Gastrocnemius medialis (tissue), 4 donors: ENCODE results near the gene SLC22A12. TPM values are rescaled to one million over a fixed set of nuclear protein-coding genes. Genes with fewer than 3 reads are reported as not detected.

ENCODE experiments used
- ATAC-seq, 2 donors: fragments of 150-250 bp; one replicate each; pipeline ENCODE4 v1.9.1; 2016
- DNase-seq, 2 donors: peaks; one replicate each; pipeline ENCODE4 v3.0.0-alpha.2; 2019
- H3K27ac ChIP-seq, 4 donors: fragments of 200-600 bp; sonication (generic); 1 replicate in 1 of 4; 2 replicates in 3 of 4; pipeline ENCODE4 v1.5.1; 2016 to 2018; ENCODE audit warnings: mild to moderate bottlenecking in 2 of 4, moderate library complexity in 1 of 4
- H3K27me3 ChIP-seq, 3 donors: fragments of 200-600 bp; sonication (generic) in 2 of 3; 1 replicate in 1 of 3; 2 replicates in 2 of 3; pipeline versions ENCODE4 v1.5.1 to v1.6.0; 2016 to 2019; ENCODE audit warnings: mild to moderate bottlenecking in 1 of 3, moderate library complexity in 1 of 3
- H3K36me3 ChIP-seq, 2 donors: fragments of 200-600 bp; sonication (generic) in 1 of 2; one replicate each; pipeline ENCODE4 v1.5.1; 2017 to 2018
- H3K4me1 ChIP-seq, 2 donors: fragments of 200-600 bp; sonication (generic) in 1 of 2; one replicate each; pipeline ENCODE4 v1.5.1; 2016 to 2017; ENCODE audit warnings: mild to moderate bottlenecking in 2 of 2
- H3K4me3 ChIP-seq, 4 donors: fragments of 200-600 bp; sonication (generic) in 3 of 4; 1 replicate in 1 of 4; 2 replicates in 3 of 4; pipeline ENCODE4 v1.5.1; 2016 to 2019; ENCODE audit warnings: mild to moderate bottlenecking in 2 of 4
- H3K9me3 ChIP-seq, 3 donors: fragments of 200-600 bp; sonication (generic) in 2 of 3; 1 replicate in 1 of 3; 2 replicates in 2 of 3; pipeline ENCODE4 v1.5.1; 2016 to 2019
- POLR2A ChIP-seq, 2 donors: fragments of 450-650 bp; IDR thresholded peaks; one replicate each; pipeline ENCODE4 v1.6.1; 2017; ENCODE audit warnings: antibody characterized with exemption in 2 of 2, mild to moderate bottlenecking in 2 of 2, moderate library complexity in 2 of 2
- in situ Hi-C, 4 donors: fragments of 200-750 bp; cut with MboI; loops; one replicate each; pipeline versions ENCODE4 v1.15.0 to v1.8.0; 2017; ENCODE audit warnings: low sequenced_read_pairs in 4 of 4
- intact Hi-C: fragments of 100-400 bp; cut with DNase I; formaldehyde crosslinking; loops from one replicate; pipeline ENCODE4 v1.15.1; 2023; ENCODE audit warnings: low total_unique reads
- total RNA-seq, 4 donors: library from RNA; depleted of rRNA; stranded (reverse); fragments of >200 nt; gene quantifications; one replicate each; pipeline versions ENCODE4 v1.1.0 to v1.2.3, GENCODE V29; 2016
- TF ChIP-seq, protein P1 (sequence below), 5 experiments: fragments of 450-650 bp in 3 of 5; fragments of 200-600 bp in 2 of 5; sonication (generic) in 2 of 5; IDR thresholded peaks in 4 of 5; conservative IDR thresholded peaks in 1 of 5; 1 replicate in 4 of 5; 2 replicates in 1 of 5; pipeline ENCODE4 v1.5.1; 2016 to 2019; ENCODE audit warnings: antibody characterized with exemption in 5 of 5, mild to moderate bottlenecking in 3 of 5, moderate library complexity in 3 of 5

SLC22A12 gene
- total RNA-seq, 4 donors from 2014 or later: not detected

DNA sequence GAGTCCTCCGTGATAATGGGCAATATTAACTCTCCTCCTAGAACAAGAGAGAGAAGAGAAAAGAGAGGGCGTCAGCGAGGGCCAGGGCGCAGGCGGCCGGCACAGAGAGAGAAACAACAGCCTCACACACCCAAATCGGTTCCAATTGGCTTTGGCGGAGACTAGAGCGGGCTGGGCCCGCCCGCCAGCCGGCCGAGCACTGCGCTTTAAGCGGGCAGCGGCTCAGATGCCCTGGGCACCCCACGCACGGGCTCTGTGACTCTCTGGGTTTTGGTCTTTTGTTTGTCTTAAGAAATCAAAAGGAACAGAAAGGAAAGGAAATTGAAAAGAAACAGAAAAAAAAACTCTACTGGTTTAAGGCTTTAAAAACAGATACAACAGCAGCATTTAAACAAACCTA is 17.0 kb downstream of the SLC22A12 start:
- peak in 1 of 2 donors; percentile 33 for ATAC-seq
- Histone ChIP-seq H3K9me3 (no peaks in the 10 kb centered on the region), H3K27ac (no peak overlapping the region), H3K4me3 (no peak overlapping the region), H3K27me3 (peaks cover 2 to 5% (median 3%) of the 10 kb centered on the region in 3 donors), H3K36me3 (no peaks in the 10 kb centered on the region), H3K4me1 (no peaks in the 10 kb centered on the region)
- TF ChIP-seq POLR2A (IDR thresholded peaks at IDR 0.05): no peak
- TF ChIP-seq, protein P1, sequence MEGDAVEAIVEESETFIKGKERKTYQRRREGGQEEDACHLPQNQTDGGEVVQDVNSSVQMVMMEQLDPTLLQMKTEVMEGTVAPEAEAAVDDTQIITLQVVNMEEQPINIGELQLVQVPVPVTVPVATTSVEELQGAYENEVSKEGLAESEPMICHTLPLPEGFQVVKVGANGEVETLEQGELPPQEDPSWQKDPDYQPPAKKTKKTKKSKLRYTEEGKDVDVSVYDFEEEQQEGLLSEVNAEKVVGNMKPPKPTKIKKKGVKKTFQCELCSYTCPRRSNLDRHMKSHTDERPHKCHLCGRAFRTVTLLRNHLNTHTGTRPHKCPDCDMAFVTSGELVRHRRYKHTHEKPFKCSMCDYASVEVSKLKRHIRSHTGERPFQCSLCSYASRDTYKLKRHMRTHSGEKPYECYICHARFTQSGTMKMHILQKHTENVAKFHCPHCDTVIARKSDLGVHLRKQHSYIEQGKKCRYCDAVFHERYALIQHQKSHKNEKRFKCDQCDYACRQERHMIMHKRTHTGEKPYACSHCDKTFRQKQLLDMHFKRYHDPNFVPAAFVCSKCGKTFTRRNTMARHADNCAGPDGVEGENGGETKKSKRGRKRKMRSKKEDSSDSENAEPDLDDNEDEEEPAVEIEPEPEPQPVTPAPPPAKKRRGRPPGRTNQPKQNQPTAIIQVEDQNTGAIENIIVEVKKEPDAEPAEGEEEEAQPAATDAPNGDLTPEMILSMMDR (IDR thresholded peaks at IDR 0.05 in 4 of 5, conservative IDR thresholded peaks at IDR 0.05 in 1 of 5): no peak
- intact Hi-C loops: no loop called here
- in situ Hi-C loops: no loop called here
- no peak for DNase-seq

DNA sequence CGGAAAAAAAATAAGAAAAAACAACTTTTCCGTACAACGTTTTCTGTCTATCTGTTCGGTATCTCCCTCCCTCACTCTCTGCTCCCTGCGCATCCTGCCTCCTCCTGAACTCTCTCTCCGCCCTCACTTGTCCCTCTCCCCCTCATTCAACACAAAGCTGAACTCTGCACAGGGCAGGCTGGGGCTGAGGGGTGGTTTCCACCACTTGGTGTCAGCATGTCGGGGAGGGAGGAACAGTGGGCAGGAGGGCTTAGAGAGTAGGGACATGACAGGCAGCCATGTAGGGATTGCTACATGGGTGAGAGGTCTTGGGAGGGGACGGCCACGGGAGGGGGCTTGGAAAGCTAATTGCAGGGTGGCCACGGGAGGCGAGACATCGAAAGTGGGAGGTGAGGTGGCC is 17.6 kb downstream of the SLC22A12 start:
- Histone ChIP-seq H3K4me1 (no peaks in the 10 kb centered on the region), H3K9me3 (no peaks in the 10 kb centered on the region), H3K36me3 (no peaks in the 10 kb centered on the region), H3K4me3 (no peak overlapping the region), H3K27ac (no peak overlapping the region), H3K27me3 (peaks cover 2 to 5% (median 3%) of the 10 kb centered on the region in 3 donors)
- DNase-seq (no peak), ATAC-seq (no peak)
- in situ Hi-C loops (no loop called here), intact Hi-C loops (no loop called here)
- no peak for TF ChIP-seq POLR2A (IDR thresholded peaks at IDR 0.05)
- TF ChIP-seq, protein P1 (IDR thresholded peaks at IDR 0.05 in 4 of 5, conservative IDR thresholded peaks at IDR 0.05 in 1 of 5): no peak

DNA sequence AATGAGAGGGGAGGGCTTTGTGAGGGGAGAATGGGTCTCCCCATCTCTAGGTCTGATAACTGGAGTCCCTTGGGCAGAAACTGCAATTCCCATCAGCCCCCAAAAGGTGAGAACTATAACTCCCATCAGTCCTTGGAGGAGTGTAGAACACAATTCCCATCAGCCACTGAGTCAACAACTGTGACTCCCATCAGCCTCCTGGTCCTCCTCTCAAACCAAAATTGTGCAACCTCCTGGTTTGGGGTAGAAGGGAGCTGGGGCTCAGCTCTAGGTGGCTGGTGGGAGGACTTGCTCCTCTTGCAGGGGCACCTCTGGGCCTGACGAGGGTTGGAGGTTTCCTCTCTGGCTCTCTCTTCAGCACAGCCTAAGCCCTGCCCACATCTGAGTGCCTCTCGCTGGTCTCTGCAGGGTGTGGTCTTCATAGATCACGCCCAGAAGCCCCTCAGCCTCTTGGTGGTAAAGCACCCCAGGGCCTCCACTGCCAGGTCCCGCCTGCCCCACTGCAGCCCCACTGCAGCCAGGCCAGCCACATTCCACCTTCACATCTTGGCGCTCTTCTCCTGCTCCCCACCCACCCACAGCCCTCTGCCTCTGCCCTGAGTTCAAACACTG is 18.5 kb downstream of the SLC22A12 start:
- Histone ChIP-seq H3K4me3 (no peak overlapping the region), H3K9me3 (no peaks in the 10 kb centered on the region), H3K4me1 (no peaks in the 10 kb centered on the region), H3K27me3 (peaks cover 1 to 5% (median 3%) of the 10 kb centered on the region in 3 donors), H3K36me3 (no peaks in the 10 kb centered on the region), H3K27ac (no peak overlapping the region)
- DNase-seq (no peak), ATAC-seq (peak in 1 of 2 donors; percentile 46)
- in situ Hi-C loops: no loop called here
- no peak for TF ChIP-seq POLR2A (IDR thresholded peaks at IDR 0.05)
- TF ChIP-seq, protein P1 (IDR thresholded peaks at IDR 0.05 in 4 of 5, conservative IDR thresholded peaks at IDR 0.05 in 1 of 5): no peak
- intact Hi-C loops: no loop called here

DNA sequence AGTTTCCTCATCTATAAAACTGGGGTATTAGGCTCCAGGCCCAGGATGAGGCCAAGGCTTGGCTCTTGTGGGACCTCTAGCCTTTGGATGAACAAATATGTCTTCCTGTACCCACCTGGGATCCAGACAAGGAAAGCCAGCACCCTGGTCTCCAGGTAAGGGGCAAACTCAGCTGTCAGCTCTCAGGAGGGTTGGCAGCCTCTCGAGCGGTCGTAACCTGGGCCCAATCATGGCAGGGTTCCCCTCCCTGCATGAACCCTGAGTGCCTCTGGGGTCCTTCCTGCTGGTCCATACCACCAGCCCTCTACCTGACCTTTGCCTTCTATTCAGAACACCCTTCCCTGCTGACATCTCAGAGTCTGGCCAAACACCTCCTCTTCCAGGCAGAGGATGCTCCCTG is 19.6 kb downstream of the SLC22A12 start:
- H3K9me3 ChIP-seq: no peaks in the 10 kb centered on the region
- intact Hi-C loops (no loop called here), in situ Hi-C loops (no loop called here)
- no peaks in the 10 kb centered on the region for H3K4me1 ChIP-seq
- DNase-seq (no peak), ATAC-seq (no peak)
- no peaks in the 10 kb centered on the region for H3K36me3 ChIP-seq
- no peak overlapping the region for H3K27ac ChIP-seq
- peaks cover 0 to 5% (median 3%) of the 10 kb centered on the region in 3 donors for H3K27me3 ChIP-seq
- no peak for TF ChIP-seq POLR2A (IDR thresholded peaks at IDR 0.05)
- TF ChIP-seq, protein P1 (IDR thresholded peaks at IDR 0.05 in 4 of 5, conservative IDR thresholded peaks at IDR 0.05 in 1 of 5): no peak
- no peak overlapping the region for H3K4me3 ChIP-seq

DNA sequence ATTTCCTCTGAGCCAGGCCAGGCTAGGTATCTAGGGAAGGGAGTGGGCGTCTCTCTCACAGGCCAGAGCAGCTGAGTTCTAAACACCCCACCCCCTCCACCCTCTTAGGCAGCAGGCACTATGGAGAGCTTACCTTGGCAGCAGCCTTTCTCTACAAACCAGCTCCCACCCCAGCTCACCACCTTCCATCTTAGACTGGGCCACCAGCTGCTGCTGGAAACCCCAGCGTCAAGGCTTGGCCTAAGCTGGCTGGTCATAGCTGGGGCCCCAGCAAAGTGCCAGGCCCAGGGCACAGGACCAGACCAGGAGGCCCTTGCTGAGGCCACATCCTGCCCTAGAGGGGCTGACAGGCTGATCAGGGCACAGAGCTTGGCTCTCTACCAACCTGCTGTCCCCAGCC is 20.2 kb downstream of the SLC22A12 start:
- in situ Hi-C loops (no loop called here), intact Hi-C loops (no loop called here)
- no peak overlapping the region for H3K27ac ChIP-seq
- TF ChIP-seq, protein P1 (IDR thresholded peaks at IDR 0.05 in 4 of 5, conservative IDR thresholded peaks at IDR 0.05 in 1 of 5): no peak
- no peak for TF ChIP-seq POLR2A (IDR thresholded peaks at IDR 0.05)
- H3K36me3 ChIP-seq: no peaks in the 10 kb centered on the region
- DNase-seq (no peak), ATAC-seq (no peak)
- H3K27me3 ChIP-seq: peaks cover 0 to 5% (median 3%) of the 10 kb centered on the region in 3 donors
- H3K4me3 ChIP-seq: no peak overlapping the region
- H3K4me1 ChIP-seq: no peaks in the 10 kb centered on the region
- H3K9me3 ChIP-seq: no peaks in the 10 kb centered on the region
